OCI-LY1 (cell line): ENCODE results near the gene CDH23.

Source experiments
- H2AFZ ChIP-seq: fragments of 200-600 bp; sonication (generic), shearing (Covaris generic); 2 replicates; pipeline ENCODE4 v1.6.0; 2014; ENCODE audit warnings: antibody characterized with exemption, mild to moderate bottlenecking, low read length
- H3F3A ChIP-seq: fragments of 200-600 bp; sonication (generic), shearing (Covaris generic); 2 replicates; pipeline ENCODE4 v1.6.0; 2014; ENCODE audit warnings: mild to moderate bottlenecking, antibody characterized with exemption, low read length, moderate library complexity; ENCODE audit not compliant: insufficient read depth
- H3K27ac ChIP-seq: fragments of 200-600 bp; sonication (generic); 2 replicates; pipeline ENCODE4 v1.5.1; 2014; ENCODE audit warnings: low read length, mixed run types, mild to moderate bottlenecking, low read depth; ENCODE audit not compliant: poor library complexity, severe bottlenecking
- H3K27me3 ChIP-seq: fragments of 200-600 bp; sonication (generic); 2 replicates; pipeline ENCODE4 v1.6.0; 2014; ENCODE audit warnings: antibody characterized with exemption, mild to moderate bottlenecking, low read length, moderate library complexity; ENCODE audit not compliant: insufficient read depth
- H3K36me3 ChIP-seq: fragments of 200-600 bp; sonication (generic); 2 replicates; pipeline ENCODE4 v1.6.1; 2014; ENCODE audit warnings: mild to moderate bottlenecking, antibody characterized with exemption, low read length, moderate library complexity, mixed read lengths; ENCODE audit not compliant: insufficient read depth
- H3K4me1 ChIP-seq: fragments of 200-600 bp; sonication (generic); 2 replicates; pipeline ENCODE4 v1.5.1; 2014; ENCODE audit warnings: mild to moderate bottlenecking, low read length, moderate library complexity; ENCODE audit not compliant: insufficient read depth, severe bottlenecking
- H3K4me2 ChIP-seq: fragments of 200-600 bp; sonication (generic), shearing (Covaris generic); 2 replicates; pipeline ENCODE4 v1.6.1; 2014; ENCODE audit warnings: low read length
- H3K4me3 ChIP-seq: fragments of 200-600 bp; sonication (generic); 2 replicates; pipeline ENCODE4 v1.5.1; 2014; ENCODE audit warnings: low read length, low read depth, mild to moderate bottlenecking, mixed read lengths; ENCODE audit not compliant: poor library complexity, severe bottlenecking
- H3K79me2 ChIP-seq: fragments of 200-600 bp; shearing (Covaris generic); 2 replicates; pipeline ENCODE4 v1.6.1; 2016; ENCODE audit warnings: mixed run types, low read length, mixed read lengths; ENCODE audit not compliant: insufficient read depth
- H3K9ac ChIP-seq: fragments of 200-600 bp; sonication (generic), shearing (Covaris generic); 2 replicates; pipeline ENCODE4 v1.6.1; 2014; ENCODE audit warnings: mild to moderate bottlenecking, low read length, mixed read lengths
- H3K9me2 ChIP-seq: fragments of 200-600 bp; sonication (generic), shearing (Covaris generic); 2 replicates; pipeline ENCODE4 v1.6.1; 2014; ENCODE audit warnings: low read depth, mild to moderate bottlenecking, low read length, mixed read lengths
- H3K9me3 ChIP-seq: fragments of 200-600 bp; shearing (Covaris generic); 2 replicates; pipeline ENCODE4 v1.6.1; 2014; ENCODE audit warnings: low read length, mixed read lengths
- H4K20me1 ChIP-seq: fragments of 200-600 bp; sonication (generic), shearing (Covaris generic); 2 replicates; pipeline ENCODE4 v1.6.0; 2016; ENCODE audit warnings: mild to moderate bottlenecking, low read length; ENCODE audit not compliant: insufficient read depth
- EZH2 ChIP-seq: fragments of 200-600 bp; sonication (generic), shearing (Covaris generic); IDR thresholded peaks from 2 replicates; pipeline ENCODE4 v1.8.0; 2017; ENCODE audit warnings: borderline replicate concordance, mixed run types, mild to moderate bottlenecking, antibody characterized with exemption, low read length, moderate library complexity, mixed read lengths
- TF ChIP-seq, protein P1 (sequence below): fragments of 200-600 bp; sonication (generic), shearing (Covaris generic); IDR thresholded peaks from 2 replicates; pipeline ENCODE4 v1.5.1; 2017; ENCODE audit warnings: mild to moderate bottlenecking, antibody characterized with exemption, low read length, moderate library complexity, mixed read lengths

The CDH23 gene

DNA sequence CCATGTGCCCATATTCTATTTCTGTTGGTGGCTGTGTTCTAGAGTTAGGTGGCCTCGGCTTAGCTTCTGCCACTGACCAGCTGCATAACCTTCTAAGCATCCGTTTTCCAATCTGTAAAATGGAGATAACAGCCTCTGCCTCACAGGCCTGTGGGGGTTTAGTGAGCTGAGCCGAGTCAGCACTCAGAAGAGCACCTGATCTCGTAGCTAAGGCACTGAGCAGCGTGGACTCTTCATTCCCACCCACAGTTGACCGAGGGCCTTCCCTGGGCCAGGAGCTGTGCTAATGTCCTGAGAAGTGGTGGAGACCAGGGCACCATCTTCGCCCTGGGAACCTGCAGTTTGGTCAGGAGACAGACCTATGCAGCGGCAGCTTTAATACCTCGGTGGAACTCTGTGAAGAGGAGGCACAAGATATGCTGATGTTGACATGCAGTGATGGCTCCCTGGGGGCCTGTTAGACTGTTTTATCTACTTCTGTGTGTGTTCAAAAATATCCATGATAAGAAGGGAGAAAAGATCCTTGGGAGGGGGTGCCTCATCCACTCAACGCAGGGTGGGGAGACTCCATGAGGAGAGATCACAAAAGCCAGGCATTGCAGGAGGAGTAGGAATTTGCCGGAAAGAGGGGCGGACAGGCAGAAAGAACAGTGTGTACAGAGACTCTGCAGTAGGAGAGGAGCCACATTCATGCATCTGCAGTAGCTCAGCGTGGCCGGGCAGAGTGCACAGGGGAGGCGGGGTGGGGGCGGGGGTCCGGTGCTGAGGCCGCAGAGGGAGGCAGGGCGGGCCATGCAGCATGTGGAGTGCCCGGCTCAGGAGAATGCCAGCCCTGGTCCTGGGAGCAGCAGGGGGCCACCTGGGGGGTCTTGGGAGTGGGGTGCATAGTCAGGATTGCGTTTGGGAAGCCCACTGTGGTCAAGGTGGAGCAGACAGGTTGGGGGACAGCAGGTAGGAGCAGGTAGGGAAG lies 186.1 kb downstream of the CDH23 start:
- TF ChIP-seq, protein P1, sequence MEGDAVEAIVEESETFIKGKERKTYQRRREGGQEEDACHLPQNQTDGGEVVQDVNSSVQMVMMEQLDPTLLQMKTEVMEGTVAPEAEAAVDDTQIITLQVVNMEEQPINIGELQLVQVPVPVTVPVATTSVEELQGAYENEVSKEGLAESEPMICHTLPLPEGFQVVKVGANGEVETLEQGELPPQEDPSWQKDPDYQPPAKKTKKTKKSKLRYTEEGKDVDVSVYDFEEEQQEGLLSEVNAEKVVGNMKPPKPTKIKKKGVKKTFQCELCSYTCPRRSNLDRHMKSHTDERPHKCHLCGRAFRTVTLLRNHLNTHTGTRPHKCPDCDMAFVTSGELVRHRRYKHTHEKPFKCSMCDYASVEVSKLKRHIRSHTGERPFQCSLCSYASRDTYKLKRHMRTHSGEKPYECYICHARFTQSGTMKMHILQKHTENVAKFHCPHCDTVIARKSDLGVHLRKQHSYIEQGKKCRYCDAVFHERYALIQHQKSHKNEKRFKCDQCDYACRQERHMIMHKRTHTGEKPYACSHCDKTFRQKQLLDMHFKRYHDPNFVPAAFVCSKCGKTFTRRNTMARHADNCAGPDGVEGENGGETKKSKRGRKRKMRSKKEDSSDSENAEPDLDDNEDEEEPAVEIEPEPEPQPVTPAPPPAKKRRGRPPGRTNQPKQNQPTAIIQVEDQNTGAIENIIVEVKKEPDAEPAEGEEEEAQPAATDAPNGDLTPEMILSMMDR = no peak
- TF ChIP-seq EZH2 = no peak
- no peak overlapping the region for H3K27ac ChIP-seq
- no peaks in the 10 kb centered on the region for H3K9me2 ChIP-seq
- H3K4me3 ChIP-seq = no peak overlapping the region
- H2AFZ ChIP-seq = no peak overlapping the region
- H3K36me3 ChIP-seq = no peaks in the 10 kb centered on the region
- no peaks in the 10 kb centered on the region for H3K79me2 ChIP-seq
- no peaks in the 10 kb centered on the region for H3F3A ChIP-seq
- H3K4me2 ChIP-seq = no peak overlapping the region
- H3K4me1 ChIP-seq = no peaks in the 10 kb centered on the region
- H3K9ac ChIP-seq = no peak overlapping the region
- peaks cover 6% of the 10 kb centered on the region; the same call in 1 of the 2 replicates for H3K27me3 ChIP-seq
- H3K9me3 ChIP-seq = no peaks in the 10 kb centered on the region
- H4K20me1 ChIP-seq = no peaks in the 10 kb centered on the region

DNA sequence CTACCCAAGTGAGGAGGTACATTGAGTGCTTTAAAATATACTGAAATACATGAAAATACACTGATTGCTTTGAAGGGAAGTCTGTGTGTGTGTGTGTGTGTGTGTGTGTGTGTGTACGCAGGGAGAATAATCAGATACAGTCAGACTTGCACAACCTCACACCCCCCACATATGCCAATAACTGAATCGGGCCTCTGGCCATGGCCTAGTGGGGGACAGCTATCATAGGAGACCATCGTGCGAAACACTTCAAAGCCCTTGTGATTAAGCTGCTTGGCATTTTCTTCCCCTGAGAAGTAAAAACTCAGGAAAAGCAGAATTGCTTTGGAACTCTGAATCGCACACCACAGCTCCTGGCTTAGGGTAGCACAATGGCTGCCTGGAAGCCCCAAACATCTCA lies 187.7 kb downstream of the CDH23 start:
- H3K27me3 ChIP-seq = peaks cover 6% of the 10 kb centered on the region
- H3K4me1 ChIP-seq = no peaks in the 10 kb centered on the region
- H2AFZ ChIP-seq = no peak overlapping the region
- no peaks in the 10 kb centered on the region for H4K20me1 ChIP-seq
- H3F3A ChIP-seq = no peaks in the 10 kb centered on the region
- H3K9ac ChIP-seq = no peak overlapping the region
- H3K9me2 ChIP-seq = no peaks in the 10 kb centered on the region
- no peaks in the 10 kb centered on the region for H3K79me2 ChIP-seq
- H3K27ac ChIP-seq = no peak overlapping the region
- H3K36me3 ChIP-seq = no peaks in the 10 kb centered on the region
- H3K4me2 ChIP-seq = no peak overlapping the region
- TF ChIP-seq, protein P1 = no peak
- no peak for TF ChIP-seq EZH2
- no peaks in the 10 kb centered on the region for H3K9me3 ChIP-seq
- no peak overlapping the region for H3K4me3 ChIP-seq

DNA sequence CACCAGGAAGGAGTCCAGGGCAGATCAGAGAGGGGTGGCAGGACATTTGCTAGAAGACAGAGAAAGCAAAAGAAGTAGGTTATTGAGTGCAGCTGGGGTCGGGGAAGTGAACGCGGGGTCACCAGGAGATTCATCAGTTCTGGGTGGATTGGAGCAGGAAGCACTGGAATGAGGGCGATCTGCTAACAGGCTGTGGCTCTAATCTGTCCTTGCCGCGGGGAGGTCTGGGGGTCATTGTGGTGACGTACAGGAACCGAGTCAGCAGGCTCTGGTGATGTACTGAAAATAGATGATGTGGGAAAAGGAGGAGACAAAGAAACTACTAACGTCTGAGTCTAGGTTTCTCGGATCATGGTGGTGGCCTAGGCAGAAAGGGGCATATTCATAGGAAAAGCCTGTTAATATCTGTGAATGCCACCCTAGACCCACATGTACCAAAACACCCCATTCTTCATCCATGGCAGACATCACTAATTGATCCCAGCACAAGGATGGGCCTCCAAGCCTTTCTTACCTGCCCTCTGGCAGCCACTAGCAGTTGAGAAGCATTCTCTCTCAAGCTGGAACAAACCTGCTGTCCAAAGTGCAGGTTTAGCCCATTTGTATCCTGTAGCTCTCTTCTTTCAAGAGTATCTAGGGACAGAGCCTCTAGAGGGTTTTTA lies 188.3 kb downstream of the CDH23 start:
- Histone ChIP-seq H3K27ac (no peak overlapping the region), H3K9me3 (no peaks in the 10 kb centered on the region), H3K9ac (no peak overlapping the region), H3K9me2 (no peaks in the 10 kb centered on the region), H4K20me1 (no peaks in the 10 kb centered on the region), H2AFZ (no peak overlapping the region), H3K4me1 (no peaks in the 10 kb centered on the region), H3K79me2 (no peaks in the 10 kb centered on the region), H3K4me3 (no peak overlapping the region), H3K4me2 (no peak overlapping the region), H3F3A (no peaks in the 10 kb centered on the region), H3K36me3 (no peaks in the 10 kb centered on the region), H3K27me3 (peaks cover 6% of the 10 kb centered on the region)
- TF ChIP-seq, protein P1 = no peak
